GM20000 (cell line): ENCODE measurements around the gene METTL25B.

Experiments
- DNase-seq: peaks from one replicate; pipeline ENCODE4 v3.0.0; 2012; ENCODE audit warnings: low spot score
- TF ChIP-seq, protein P1 (sequence below): IDR thresholded peaks from 2 replicates; pipeline ENCODE4 v1.5.1; 2012; ENCODE audit warnings: mild to moderate bottlenecking, control low read depth; ENCODE audit errors: extremely low read depth, missing control alignments

METTL25B gene

DNA sequence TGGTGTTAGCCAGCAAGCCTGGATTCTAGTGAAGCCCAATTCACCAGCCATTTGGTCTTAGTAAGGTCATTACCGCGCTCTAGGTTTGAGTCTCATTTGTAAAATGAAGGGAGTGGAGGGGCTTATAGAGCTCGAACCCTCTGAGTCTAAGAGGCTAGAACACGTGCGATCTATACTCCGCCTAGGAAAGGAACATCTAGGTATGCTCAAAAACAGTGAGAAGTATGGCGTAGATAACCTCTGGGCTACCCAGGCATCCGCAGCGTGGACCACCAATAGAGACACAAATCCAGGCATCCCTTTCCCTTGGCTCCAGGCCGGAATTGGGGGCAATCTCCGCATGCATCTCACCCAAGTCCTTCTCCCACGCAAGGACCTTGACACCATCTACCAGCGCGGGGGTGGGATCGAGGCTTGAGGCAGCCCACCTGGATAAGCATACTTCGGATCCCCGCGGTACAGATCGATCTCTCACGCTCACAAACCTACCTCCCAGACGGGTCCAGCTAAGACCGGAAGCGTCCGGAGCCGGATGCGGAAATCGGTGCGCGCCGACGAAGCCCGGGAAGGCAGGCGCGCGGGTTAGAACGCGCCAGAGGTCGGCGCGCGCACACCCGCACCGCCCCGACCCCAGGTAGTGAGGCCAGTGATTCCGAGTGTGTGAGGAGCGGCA is at the start of gene METTL25B:
METTL25B (plus strand) TSS at position 544 of the 673 bp plus-strand sequence. CDS start 636 bp downstream, outside the sequence.
- TF ChIP-seq, protein P1, sequence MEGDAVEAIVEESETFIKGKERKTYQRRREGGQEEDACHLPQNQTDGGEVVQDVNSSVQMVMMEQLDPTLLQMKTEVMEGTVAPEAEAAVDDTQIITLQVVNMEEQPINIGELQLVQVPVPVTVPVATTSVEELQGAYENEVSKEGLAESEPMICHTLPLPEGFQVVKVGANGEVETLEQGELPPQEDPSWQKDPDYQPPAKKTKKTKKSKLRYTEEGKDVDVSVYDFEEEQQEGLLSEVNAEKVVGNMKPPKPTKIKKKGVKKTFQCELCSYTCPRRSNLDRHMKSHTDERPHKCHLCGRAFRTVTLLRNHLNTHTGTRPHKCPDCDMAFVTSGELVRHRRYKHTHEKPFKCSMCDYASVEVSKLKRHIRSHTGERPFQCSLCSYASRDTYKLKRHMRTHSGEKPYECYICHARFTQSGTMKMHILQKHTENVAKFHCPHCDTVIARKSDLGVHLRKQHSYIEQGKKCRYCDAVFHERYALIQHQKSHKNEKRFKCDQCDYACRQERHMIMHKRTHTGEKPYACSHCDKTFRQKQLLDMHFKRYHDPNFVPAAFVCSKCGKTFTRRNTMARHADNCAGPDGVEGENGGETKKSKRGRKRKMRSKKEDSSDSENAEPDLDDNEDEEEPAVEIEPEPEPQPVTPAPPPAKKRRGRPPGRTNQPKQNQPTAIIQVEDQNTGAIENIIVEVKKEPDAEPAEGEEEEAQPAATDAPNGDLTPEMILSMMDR = no peak
- peak; percentile 82 for DNase-seq

DNA sequence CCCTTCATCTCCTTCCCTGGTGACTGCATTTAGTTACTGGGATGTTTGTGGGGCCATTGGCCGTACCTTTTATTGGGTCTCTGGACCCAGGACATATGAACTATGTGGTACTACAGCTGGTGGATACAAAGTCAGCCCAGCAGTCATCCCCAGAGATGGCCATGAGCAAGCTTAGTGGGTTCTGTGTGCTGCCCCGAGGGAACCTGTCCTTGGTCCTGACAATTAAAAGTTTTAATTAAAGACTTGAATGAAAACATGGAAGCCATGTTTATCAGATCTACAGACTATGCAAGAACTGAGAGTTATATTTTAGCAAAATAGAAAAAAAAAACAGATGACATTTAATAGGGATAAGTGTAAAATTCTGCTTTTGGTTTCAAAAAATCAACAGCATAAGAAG is 48.2 kb upstream of the METTL25B start:
- no peak for DNase-seq
- TF ChIP-seq, protein P1 = no peak

DNA sequence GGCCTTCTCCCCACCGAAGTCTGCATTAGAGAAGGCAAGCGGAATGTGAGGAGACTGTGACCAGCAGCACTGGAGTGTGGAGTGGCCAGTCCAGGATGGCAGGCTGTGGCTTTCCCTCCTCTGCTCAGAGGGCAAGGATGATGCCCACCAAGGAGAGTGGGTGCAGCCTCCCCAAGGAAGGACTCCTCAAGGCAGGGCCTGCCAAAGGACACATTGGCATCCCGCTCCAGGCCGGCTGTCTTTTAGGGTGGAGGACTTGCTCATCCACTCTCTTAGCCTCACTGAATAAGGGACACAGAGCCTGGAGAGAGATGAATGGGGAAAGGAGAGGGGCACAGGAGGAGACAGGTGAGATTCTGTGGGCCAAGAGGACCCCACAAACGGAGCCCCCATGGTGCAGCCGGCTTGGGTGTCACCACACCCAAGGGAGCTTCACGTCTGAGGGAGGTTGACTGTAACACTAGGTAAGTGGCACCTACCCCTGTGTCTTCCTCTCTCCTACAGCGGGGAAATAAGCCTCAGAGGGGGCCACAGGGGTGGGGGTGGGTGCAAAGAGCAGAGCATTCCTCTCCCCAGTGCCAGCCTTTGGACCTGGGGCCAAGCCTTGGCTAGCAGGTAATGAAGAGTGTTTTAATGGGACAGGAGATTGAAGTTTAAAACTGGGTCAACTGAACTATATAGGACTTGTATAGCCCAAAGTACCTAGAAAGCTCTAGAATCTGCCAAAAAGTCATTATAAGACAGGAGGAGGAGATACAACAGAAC is 46.9 kb upstream of the METTL25B start:
- no peak for DNase-seq
- TF ChIP-seq, protein P1 = no peak

DNA sequence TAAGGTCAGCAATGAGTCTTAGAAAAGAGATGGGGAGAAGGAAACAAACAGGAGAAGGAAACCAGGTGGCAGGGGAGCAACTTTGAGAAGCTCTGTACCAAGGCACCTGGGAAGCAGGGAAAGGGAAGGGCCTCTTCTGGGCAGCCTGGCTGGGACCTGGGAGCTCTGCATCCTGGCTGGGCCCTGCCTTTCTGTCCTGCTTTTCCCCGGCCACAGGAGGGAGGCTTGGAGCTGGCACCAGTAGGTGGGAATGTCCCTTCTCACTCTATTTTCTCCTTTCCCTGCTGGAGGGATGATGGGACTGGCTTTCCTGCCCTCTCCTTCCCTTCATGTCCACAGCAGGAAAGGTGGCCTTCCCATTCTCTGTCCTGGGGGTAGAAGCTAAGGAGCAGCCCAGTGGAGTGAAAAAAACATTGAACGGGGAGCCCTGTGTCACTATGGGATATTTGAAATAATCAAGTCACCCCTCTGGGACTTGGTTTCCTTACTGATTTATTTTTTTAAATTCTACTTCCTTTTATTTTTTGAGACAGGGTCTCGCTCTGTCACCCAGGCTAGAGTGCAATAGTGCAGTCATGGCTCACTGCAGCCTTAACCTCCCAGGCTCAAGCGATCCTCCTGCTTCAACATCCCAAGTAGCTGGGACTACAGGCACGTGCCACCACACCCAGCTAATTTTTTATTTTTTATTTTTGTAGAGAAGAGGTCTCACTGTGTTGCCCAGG is 45.9 kb upstream of the METTL25B start:
- TF ChIP-seq, protein P1 = no peak
- DNase-seq = no peak

DNA sequence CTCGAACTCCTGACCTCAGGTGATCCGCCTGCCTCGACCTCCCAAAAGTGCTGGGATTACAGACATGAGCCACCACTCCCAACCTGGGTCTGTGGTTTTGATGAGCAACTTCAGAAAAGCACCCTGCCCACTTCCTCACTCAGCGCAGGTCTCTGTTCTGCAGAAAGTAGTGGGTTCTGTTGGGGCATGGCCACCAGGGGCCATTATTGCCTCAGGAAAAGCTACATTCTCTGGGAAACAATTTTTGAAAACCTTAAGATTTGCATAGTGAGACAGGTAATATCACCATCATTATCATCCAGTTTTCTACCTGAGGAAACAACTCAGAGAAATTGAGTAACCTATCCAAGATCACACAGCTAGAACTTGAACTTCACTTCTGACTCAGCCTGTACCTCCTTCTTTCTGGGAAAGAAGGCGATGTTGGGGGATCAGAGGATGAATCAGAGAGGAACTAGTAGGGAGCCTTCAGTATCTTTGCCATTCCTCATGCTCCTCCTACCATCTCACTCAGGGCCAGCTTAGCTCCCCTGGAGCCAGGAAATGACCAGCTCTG is 44.0 kb upstream of the METTL25B start:
- DNase-seq = no peak
- TF ChIP-seq, protein P1 = peak; percentile 9

DNA sequence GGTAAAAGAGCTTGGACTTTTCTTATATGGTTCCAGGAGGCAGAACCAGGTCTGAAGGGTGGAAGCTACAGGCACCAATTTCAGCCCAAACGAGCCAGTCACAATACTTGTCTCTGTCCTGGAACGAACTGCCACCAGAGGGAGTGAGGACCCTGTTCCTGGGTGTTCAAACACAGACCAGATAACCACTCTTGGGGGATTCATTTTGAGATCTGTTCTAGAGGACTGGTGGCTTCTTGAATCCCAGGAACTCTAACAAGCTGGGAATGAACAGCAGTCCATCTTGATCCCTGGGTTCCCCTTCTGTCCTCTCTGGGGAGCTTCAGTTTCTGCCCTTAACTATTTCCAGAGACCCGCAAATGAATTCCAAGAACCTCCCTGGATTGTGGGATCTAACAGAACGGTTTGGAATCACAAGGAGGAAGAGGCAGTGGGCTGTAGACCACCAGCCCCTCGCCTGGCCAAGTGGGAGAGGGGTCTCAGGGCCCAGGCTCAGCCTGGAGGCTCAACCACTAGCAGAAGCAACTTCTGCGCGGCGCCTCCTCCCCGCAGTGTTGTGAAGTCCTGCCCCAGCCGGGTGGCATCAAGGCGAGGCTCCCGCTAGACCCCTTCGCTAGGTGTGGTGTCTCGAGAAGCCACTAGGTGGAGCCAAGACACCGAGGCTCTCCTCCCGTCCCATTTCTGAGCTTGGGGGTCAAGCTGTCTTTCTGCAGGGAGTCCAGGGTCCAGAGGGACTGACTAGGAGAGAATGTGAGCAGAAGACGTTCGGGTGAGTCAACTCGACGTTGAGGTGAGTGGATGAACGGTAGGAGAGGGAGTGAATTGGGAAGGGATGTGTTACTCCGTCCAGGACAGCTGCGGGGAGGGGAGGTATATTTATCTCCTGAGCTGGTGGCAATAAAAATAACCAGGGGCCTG is 39.0 kb upstream of the METTL25B start:
- peak; percentile 84 for DNase-seq

More for the DNA sequence above, 39.0 kb upstream of the METTL25B start:
- TF ChIP-seq, protein P1 = peak; percentile 64
